GM12801 (cell line): ENCODE measurements around the gene DLX4.
A peak's percentile ranks its signal among the peaks of the same experiment; 100 is the strongest.

ENCODE experiments used
- CTCF ChIP-seq: IDR thresholded peaks from one replicate; pipeline ENCODE4 v1.5.1; 2011; ENCODE audit warnings: control low read depth; ENCODE audit not compliant: insufficient read length; ENCODE audit errors: extremely low read depth

The DLX4 gene

GRCh38 chr17:49949634-49950033 is 19.4 kb upstream of the DLX4 start:
- no peak for TF ChIP-seq CTCF

- no peak for TF ChIP-seq CTCF
These were observed 17.5 kb upstream of the DLX4 start for GRCh38 chr17:49951362-49952082.

GRCh38 chr17:49952209-49952911 is 16.6 kb upstream of the DLX4 start:
- peak; percentile 0 for TF ChIP-seq CTCF

GRCh38 chr17:49952912-49953497 is 16.0 kb upstream of the DLX4 start:
- TF ChIP-seq CTCF, result no peak

- no peak for TF ChIP-seq CTCF
These were observed 13.8 kb upstream of the DLX4 start for GRCh38 chr17:49955157-49955556.

- TF ChIP-seq CTCF, result no peak
These were observed 12.2 kb upstream of the DLX4 start for GRCh38 chr17:49956780-49957179.

- no peak for TF ChIP-seq CTCF
These were observed 11.6 kb upstream of the DLX4 start for GRCh38 chr17:49957350-49957749.
